Measurements from ENCODE around the gene RNF152. TPM values are rescaled to one million over a fixed set of nuclear protein-coding genes. Genes with fewer than 3 reads are reported as not detected.
"Not testable (repeated sequence)": the region's sequence is repeated elsewhere in the genome, so short reads cannot be mapped to it uniquely, and the experiment has no call there.

Gene RNF152
- total RNA-seq, 2 donors from 2014 or later = 0.73 to 0.95 TPM

DNA sequence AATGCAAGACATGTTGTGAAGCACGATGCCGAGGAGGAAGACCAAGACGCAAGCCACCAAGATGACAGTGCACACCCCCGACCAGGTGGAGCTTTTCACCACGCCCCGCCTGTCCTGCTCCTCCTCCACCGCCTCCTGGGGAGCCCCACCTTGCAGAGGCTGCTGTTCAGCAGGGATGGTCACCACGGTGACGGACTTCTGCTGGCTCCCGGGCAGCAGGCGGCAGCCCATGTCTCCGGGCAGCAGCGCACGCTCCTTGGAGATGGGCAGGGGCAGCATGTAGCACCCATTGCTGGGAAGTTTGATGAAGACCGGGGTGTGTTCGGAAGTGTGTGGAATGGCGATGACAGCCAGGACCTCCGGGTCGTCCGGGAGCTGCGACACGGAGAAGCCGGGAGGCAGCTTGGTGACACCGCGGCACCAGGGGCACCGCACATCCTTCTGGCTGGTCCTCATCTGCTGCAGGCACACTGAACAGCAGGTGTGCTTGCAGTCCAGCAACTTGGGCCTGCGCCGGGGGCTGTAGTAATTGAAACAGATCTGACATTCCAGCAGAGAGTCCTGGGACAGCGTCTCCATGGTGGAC is 76.8 kb downstream of the RNF152 start:
- Mint-ChIP-seq H3K9me3 (no peaks in the 10 kb centered on the region), H3K36me3 (no peaks in the 10 kb centered on the region), H3K4me3 (no peak overlapping the region), H3K27ac (no peak overlapping the region), H3K4me1 (ENCODE audit: low read depth in 2 of 2) (no peaks in the 10 kb centered on the region), H3K27me3 (peaks cover 0 to 5% of the 10 kb centered on the region in 2 donors)
- no peak for DNase-seq (ENCODE audit: low spot score)
- ATAC-seq = no peak

DNA sequence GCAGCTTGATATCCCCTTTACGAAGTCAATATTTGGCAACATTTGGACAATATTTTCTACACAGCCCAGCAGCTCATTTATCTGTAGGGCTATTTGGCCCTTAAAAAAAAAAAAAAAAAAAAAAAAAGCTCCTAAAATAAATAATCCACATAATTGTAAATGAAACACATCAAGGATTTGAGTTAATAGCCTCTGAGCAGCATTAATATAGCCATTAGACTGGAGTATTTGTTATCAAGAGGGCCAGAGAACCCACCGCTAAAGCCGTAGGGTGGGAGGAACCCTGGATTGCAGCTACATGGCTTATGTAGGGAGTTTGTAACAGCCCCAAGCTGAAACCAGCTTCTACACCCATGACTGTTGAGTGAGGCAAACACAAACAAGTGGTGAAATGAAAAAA is 84.5 kb downstream of the RNF152 start:
- no peak for DNase-seq (ENCODE audit: low spot score)
- H3K27ac Mint-ChIP-seq = no peak overlapping the region
- H3K4me3 Mint-ChIP-seq = no peak overlapping the region
- H3K27me3 Mint-ChIP-seq = peaks cover 8 to 9% of the 10 kb centered on the region in 2 donors
- no peak for ATAC-seq
- H3K36me3 Mint-ChIP-seq = no peaks in the 10 kb centered on the region
- no peaks in the 10 kb centered on the region for H3K4me1 Mint-ChIP-seq (ENCODE audit: low read depth in 2 of 2)
- H3K9me3 Mint-ChIP-seq = no peaks in the 10 kb centered on the region

DNA sequence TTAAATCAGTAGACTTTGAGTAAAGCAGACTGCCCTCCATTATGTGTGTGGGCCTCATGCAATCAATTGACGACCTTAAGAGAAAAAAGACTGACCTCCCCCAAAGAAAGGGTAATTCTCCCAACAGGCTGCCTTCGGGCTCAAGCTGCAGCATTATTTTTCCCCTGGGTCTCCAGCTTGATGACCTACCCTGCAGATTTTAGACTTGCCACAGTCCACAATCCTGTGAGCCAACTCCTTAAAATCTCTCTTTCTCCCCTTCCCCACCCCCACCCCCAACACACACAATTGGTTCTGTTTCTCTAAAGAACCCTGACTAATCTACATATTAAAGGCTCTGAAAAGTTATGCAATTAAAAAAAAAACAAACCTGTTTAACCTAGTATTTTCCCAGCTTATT is 89.4 kb downstream of the RNF152 start:
- DNase-seq (ENCODE audit: low spot score) (no peak), ATAC-seq (no peak)
- no peak overlapping the region for H3K27ac Mint-ChIP-seq
- H3K9me3 Mint-ChIP-seq = no peaks in the 10 kb centered on the region
- H3K27me3 Mint-ChIP-seq = peaks cover 17 to 22% of the 10 kb centered on the region in 2 donors
- no peak overlapping the region for H3K4me3 Mint-ChIP-seq
- no peaks in the 10 kb centered on the region for H3K4me1 Mint-ChIP-seq (ENCODE audit: low read depth in 2 of 2)
- no peaks in the 10 kb centered on the region for H3K36me3 Mint-ChIP-seq

DNA sequence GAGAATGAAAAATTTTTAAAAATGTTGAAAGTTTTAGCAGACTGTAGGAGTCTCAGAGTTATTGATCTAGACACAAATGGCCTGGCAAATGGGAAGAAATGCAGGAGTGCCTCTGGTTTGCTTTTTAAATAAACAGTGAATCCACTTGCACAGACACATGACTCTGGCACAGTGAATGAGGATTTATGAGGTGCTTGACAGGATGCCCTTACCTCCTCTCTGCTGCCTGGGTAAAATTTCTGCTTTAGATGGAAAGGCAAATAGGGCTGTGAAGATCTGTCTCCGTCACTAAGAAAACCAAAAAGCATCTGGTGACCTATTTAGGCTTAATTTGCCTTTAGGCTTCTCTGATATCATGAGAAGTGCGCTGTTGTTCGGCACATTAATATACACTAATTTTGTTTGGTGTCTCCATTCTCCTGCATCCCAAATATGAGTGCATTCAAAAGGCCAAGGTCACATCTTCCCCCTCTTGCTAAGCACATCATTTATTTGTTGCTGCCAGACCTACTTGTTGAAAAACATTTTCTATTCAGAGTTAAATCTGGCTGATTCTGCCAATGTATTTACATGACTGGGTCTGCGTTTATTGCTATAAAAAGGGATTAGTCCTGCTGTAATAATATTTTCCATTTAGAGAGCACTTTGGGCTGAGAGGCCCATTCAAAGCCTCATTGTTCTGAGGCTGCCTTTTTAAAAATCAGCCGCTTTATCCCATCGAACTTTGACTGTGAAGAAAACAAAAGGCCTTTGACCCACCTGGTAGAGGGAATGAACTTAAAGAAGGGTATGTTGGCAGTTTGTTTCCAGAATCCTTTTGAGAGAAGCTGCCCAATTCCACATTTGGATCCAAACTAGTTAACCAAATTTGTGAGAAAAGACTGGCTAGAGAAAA is 94.9 kb downstream of the RNF152 start:
- Mint-ChIP-seq H3K27ac (no peak overlapping the region), H3K36me3 (no peaks in the 10 kb centered on the region)
- ATAC-seq = no peak

DNA sequence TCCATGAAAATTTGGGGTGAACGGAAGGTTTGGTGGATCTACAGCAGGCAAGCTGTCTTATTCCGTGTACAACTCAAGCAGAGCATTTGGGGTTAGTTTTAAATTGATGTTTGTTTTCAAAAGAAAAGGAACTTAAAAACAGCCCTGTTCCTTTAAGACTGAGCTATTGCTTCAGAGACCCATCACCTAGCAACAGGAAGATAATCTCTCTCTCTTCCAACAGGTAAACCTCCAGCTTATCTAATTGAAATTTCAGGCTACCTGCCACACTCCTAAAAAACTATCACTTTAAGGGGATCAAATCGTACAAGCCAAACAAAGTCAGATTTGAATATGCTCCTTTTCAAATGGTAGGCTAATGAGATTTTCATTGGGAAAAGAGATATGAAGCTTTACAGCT is 101.8 kb downstream of the RNF152 start:
- Mint-ChIP-seq H3K4me1 (ENCODE audit: low read depth in 2 of 2) (no peaks in the 10 kb centered on the region), H3K27me3 (peaks cover 23 to 66% of the 10 kb centered on the region in 2 donors), H3K9me3 (peaks cover 11% of the 10 kb centered on the region), H3K36me3 (peaks cover 9% of the 10 kb centered on the region), H3K4me3 (no peak overlapping the region), H3K27ac (no peak overlapping the region)
- ATAC-seq = no peak
- DNase-seq (ENCODE audit: low spot score) = no peak

More for the DNA sequence above, 94.9 kb downstream of the RNF152 start:
- Mint-ChIP-seq H3K4me1 (ENCODE audit: low read depth in 2 of 2) (no peaks in the 10 kb centered on the region), H3K9me3 (no peaks in the 10 kb centered on the region), H3K4me3 (no peak overlapping the region), H3K27me3 (peaks cover 25 to 35% of the 10 kb centered on the region in 2 donors)
- no peak for DNase-seq (ENCODE audit: low spot score)

DNA sequence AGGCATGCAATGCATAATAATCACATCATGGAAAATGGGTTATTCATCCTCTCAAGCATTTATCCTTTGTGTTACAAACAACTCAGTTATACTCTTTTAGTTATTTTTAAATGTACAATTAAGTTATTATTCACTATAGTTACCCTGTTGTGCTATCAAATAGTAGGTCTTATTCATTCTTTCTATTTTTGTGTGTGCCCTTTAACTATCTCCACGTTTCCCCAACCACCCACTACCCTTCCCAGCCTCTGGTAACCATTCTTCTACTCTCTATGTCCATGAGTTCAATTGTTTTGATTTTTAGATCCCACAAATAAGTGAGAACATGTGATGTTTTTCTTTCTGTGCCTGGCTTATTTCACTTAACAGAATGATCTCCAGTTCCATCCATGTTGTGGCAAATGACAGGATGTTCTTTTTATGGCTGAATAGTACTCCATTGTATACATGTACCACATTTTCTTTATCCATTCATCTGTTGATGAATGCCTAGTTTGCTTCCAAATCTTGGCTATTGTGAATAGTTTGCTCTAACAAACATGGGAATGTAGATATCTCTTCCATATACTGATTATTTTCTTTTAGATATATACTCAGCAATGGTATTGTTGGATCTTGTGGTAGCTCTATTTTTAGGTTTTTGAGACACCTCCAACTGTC is 105.7 kb downstream of the RNF152 start:
- Mint-ChIP-seq H3K27me3 (peaks cover 33 to 60% of the 10 kb centered on the region in 2 donors), H3K9me3 (peaks cover 11% of the 10 kb centered on the region)
- DNase-seq (ENCODE audit: low spot score); H3K36me3 Mint-ChIP-seq; H3K4me1 Mint-ChIP-seq (ENCODE audit: low read depth in 2 of 2); ATAC-seq; H3K27ac Mint-ChIP-seq; H3K4me3 Mint-ChIP-seq: not testable (repeated sequence)

DNA sequence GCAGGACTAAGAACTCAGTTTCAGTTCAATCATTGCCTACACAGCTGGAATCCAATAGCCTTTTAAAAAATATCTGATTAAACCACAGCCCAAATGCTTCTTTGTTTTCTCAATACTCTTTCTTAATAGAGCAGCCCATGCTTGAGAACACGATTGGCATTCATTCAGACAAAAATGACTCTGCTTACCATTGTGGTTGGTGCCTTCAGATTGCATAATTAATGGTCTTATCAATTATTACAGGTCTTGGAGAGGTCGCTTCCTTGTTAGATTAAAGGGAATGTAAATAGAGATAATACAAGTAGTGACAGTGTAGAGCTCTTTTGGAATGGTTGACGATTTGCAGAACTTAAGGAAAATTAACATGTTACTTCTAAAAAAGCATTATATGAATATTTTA is 107.2 kb downstream of the RNF152 start:
- H3K4me3 Mint-ChIP-seq = no peak overlapping the region
- H3K27ac Mint-ChIP-seq = no peak overlapping the region
- H3K27me3 Mint-ChIP-seq = peaks cover 28 to 59% of the 10 kb centered on the region in 2 donors
- peaks cover 11% of the 10 kb centered on the region for H3K9me3 Mint-ChIP-seq
- H3K36me3 Mint-ChIP-seq = peaks cover 9% of the 10 kb centered on the region
- no peak for ATAC-seq
- DNase-seq (ENCODE audit: low spot score) = no peak
- no peaks in the 10 kb centered on the region for H3K4me1 Mint-ChIP-seq (ENCODE audit: low read depth in 2 of 2)

DNA sequence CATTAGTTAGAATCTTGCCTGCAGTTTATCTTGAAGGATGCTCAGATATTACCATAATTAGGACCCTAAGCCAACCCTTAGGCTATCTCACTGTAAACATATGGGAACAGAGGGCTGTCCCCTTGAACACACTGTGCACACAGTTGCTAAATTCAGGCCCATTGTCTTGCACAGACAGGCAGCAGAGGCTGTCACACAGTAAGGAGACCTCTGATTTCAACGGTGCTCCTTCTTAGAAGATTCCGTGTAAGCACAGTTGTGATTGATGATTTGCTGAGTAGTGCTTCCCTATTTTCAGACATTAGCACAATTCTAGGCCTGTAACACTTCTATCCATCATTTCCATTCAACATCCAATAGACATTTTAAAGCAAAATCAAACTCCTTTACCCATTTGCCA is 108.0 kb downstream of the RNF152 start:
- Mint-ChIP-seq H3K9me3 (peaks cover 11% of the 10 kb centered on the region), H3K36me3 (peaks cover 9% of the 10 kb centered on the region), H3K27ac (no peak overlapping the region), H3K27me3 (peaks cover 26 to 56% of the 10 kb centered on the region in 2 donors), H3K4me3 (no peak overlapping the region), H3K4me1 (ENCODE audit: low read depth in 2 of 2) (no peaks in the 10 kb centered on the region)
- DNase-seq (ENCODE audit: low spot score) (no peak), ATAC-seq (no peak)

DNA sequence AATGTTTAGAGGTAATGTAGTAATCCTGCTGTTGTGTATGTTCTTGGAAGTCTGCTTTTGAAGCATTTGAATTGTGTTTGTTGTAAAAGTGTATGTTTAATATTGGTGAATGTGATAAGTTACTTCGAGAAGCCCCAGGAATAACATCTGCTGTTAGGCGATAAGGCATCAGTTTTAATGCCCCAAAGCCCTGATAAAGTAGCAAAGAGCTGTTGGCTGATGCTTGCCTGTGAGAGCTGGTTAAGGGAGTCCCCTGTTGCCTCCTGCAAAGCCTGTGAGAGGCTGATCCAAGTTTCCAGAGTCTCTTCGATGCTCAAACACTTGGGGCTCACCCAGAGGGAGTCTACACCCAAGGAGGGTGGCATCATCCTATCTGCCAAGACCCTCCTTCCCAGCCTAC is 110.3 kb downstream of the RNF152 start:
- Mint-ChIP-seq H3K36me3 (peaks cover 4% of the 10 kb centered on the region), H3K27me3 (peaks cover 30 to 51% of the 10 kb centered on the region in 2 donors), H3K4me1 (ENCODE audit: low read depth in 2 of 2) (no peaks in the 10 kb centered on the region), H3K4me3 (no peak overlapping the region), H3K9me3 (peaks cover 3% of the 10 kb centered on the region), H3K27ac (no peak overlapping the region)
- no peak for ATAC-seq
- no peak for DNase-seq (ENCODE audit: low spot score)

DNA sequence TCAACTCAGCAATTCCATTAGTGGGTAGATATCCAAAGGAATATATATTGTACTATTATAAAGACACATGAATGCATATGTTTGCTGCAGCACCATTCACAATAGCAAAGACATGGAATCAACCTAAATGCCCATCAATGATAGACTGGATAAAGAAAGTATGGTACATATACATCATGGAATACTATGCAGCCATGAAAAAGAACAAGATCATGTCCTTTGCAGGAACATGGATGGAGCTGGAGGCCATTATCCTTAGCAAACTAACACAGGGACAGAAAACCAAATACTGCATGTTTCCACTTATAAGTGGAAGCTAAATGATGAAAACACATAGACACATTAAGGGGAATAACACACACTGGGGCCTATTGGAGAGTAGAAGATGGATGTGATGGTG is 116.6 kb downstream of the RNF152 start:
- not testable (repeated sequence) for DNase-seq (ENCODE audit: low spot score); H3K27ac Mint-ChIP-seq; ATAC-seq; H3K4me3 Mint-ChIP-seq; H3K36me3 Mint-ChIP-seq; H3K9me3 Mint-ChIP-seq; H3K4me1 Mint-ChIP-seq (ENCODE audit: low read depth in 2 of 2)
- peaks cover 21 to 39% of the 10 kb centered on the region in 2 donors for H3K27me3 Mint-ChIP-seq

DNA sequence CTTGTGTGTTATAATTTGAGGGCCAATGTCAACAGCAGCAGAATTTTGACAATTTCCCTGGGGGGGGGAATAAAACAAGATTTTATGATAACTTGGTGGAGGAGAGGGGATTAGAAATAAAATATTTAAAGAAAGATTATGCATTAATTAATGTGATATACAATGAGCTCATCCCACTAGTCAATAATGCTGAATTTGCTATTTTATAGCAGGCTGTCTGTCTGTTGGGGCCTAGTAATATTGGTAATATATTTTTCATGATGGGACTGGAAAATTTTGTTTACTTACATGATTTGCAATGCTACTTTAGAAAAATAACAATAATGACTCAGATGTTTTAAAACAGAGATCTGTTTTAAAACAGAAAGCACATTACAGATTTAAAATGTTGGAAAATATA is 118.0 kb downstream of the RNF152 start:
- Mint-ChIP-seq H3K27ac (no peak overlapping the region), H3K36me3 (peaks cover 8% of the 10 kb centered on the region), H3K27me3 (peaks cover 27 to 34% of the 10 kb centered on the region in 2 donors), H3K4me3 (no peak overlapping the region), H3K9me3 (peaks cover 5% of the 10 kb centered on the region), H3K4me1 (ENCODE audit: low read depth in 2 of 2) (no peaks in the 10 kb centered on the region)
- DNase-seq (ENCODE audit: low spot score) = no peak
- ATAC-seq = no peak

DNA sequence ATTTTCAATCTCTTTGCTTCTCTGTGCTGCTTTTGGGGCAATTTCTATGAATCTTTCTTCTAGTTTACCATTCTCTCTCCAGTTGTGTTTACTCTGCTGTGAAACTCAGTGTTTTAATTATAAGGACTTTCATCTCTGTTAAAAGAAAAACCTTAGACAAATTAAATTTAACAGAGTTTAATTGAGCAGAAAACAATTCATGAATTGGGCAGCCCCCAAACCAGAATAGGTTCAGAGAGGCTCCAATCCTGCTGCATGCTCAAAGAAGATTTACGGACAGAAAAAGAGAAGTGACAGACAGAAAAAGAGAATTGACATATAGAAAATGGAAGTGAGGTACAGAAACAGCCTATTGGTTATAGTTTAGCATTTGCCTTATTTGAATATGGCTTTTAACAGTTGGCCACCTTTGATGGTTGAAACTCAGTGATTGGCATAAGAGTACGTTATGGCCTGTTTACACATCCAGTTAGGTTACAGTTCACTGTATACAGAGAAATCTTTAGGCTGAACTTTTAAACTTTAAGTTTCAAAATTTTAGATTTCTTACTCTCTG is 120.4 kb downstream of the RNF152 start:
- H3K27ac Mint-ChIP-seq = no peak overlapping the region
- peaks cover 5% of the 10 kb centered on the region for H3K9me3 Mint-ChIP-seq
- no peak for DNase-seq (ENCODE audit: low spot score)
- no peak overlapping the region for H3K4me3 Mint-ChIP-seq
- H3K27me3 Mint-ChIP-seq = peaks cover 31 to 38% of the 10 kb centered on the region in 2 donors
- H3K4me1 Mint-ChIP-seq (ENCODE audit: low read depth in 2 of 2) = no peaks in the 10 kb centered on the region
- no peak for ATAC-seq
- peaks cover 16% of the 10 kb centered on the region for H3K36me3 Mint-ChIP-seq

DNA sequence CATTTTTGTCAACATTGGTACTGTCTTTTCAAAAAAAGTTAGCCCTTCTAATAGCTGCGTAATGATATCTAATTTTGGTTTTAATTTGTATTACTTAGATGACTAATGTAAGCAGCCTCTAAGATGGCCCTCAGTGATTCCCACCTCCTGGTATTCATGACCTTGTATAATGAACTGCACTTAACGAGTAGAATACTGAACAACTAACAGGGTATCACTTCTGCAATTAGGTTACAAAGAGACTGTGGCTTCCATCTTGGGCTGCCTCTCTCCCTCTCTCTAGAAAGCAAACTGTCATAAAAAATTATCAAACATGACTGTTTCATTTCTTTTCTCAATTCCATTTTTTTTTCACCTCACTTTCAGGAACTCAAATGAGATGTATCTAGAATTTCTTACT is 120.9 kb downstream of the RNF152 start:
- peaks cover 16% of the 10 kb centered on the region for H3K36me3 Mint-ChIP-seq
- H3K4me3 Mint-ChIP-seq = no peak overlapping the region

DNA sequence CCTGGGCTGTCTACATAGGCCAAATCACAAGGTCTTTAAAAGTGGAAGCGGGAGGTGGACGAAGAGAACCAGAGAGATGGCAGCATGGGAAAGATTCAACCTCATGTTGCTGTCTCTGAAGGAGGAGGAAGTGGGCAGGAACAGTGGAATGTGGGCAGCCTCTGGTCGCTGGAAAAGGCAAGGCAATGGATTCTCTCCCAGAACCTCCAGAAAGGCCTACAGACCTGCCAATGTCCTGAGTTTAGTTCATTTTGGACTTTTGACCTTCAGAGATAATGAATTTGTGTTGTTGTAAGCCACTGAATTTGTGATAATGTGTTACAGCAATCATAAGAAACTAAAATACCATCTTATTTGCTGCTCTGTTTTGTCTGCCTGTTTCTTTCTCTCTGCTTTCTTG is 122.5 kb downstream of the RNF152 start:
- Mint-ChIP-seq H3K27ac (no peak overlapping the region), H3K4me1 (ENCODE audit: low read depth in 2 of 2) (peaks cover 2 to 3% of the 10 kb centered on the region in 2 donors), H3K9me3 (no peaks in the 10 kb centered on the region), H3K36me3 (peaks cover 8% of the 10 kb centered on the region), H3K27me3 (peaks cover 31 to 46% of the 10 kb centered on the region in 2 donors), H3K4me3 (no peak overlapping the region)
- ATAC-seq (no peak), DNase-seq (ENCODE audit: low spot score) (no peak)

More for the DNA sequence above, 120.9 kb downstream of the RNF152 start:
- Mint-ChIP-seq H3K9me3 (peaks cover 5% of the 10 kb centered on the region), H3K4me1 (ENCODE audit: low read depth in 2 of 2) (no peaks in the 10 kb centered on the region), H3K27me3 (peaks cover 32 to 43% of the 10 kb centered on the region in 2 donors), H3K27ac (no peak overlapping the region)
- ATAC-seq (no peak), DNase-seq (ENCODE audit: low spot score) (no peak)
